CD4-positive, alpha-beta T cell treated with Interleukin-6 for 4 hours (primary cell): ENCODE data around the gene C11orf54.
A peak's percentile ranks its signal among the peaks of the same experiment; 100 is the strongest.

Experiments used
- DNase-seq: peaks from one replicate; pipeline ENCODE4 v3.0.0-alpha.2; 2020; ENCODE audit warnings: mixed read lengths

The C11orf54 gene

DNA sequence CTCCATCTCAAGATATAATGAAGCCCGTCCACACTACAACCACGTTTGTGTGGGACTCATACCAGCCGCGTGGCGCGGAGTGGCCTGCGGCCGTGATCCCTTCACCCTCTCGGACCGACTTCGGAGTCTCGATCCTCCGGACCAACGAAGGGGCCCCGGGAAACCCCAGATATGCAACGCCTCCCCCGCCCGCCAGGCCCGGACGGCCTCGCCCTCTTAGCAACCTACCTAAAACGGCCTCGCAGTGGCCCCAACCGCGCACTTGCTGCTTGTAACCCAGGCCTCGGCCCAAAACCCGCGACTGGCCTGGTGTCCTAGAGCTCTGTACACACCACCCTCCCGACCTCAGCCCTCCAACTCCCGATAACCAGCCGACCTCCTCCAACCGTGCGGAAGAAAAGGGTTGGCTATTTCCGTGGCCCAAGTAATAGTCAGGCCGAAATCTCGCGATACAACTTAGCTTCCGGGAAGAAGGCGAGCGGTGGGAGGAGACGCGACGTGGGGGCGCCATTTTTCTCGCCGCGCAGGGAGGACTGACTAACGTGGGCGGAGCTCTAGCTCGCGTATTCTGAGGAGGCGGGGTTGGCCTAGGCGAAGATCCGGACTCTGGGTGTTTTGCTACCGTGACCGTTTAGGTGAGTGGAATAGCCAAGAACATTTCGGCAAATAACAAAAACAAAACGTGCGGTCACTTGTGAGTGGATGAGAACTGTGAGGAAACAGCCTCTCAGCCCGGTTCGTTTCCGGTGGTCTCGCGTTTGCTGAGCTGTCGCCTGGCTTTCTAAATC, at the start of gene C11orf54, which contains the start of gene TAF1D:
Gene C11orf54, plus strand, starts transcription at position 579 of the 788 bp plus-strand sequence. CDS start 5,722 bp downstream, outside the sequence.
Gene TAF1D, minus strand, starts transcription at position 402 of the 788 bp plus-strand sequence. CDS start 2,191 bp downstream, outside the sequence.
- peak; percentile 97 for DNase-seq

GRCh38 chr11:93694109-93694508, 47.4 kb upstream of the C11orf54 start:
- no peak for DNase-seq

GRCh38 chr11:93694557-93694956, 46.9 kb upstream of the C11orf54 start:
- no peak for DNase-seq

DNA sequence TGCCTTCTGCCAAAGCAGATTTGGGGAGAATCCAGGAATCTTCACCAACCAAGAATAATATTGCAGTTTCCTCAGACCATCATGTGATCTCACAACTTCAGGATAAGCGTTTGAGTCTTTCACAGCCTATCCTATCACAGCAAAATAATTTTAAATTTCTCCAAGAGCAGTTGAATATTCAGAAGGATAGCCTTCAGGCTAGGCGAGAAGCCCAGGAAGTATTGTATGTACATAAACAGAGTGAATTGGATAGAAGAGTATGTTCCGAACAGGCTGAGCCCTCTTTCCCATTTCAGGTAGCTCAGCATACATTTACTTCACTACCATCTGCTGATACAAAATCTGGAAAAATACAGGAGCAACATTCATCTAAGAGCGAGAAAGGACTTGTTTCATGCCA, 43.9 kb upstream of the C11orf54 start:
- DNase-seq, result no peak

- no peak for DNase-seq
These were observed 40.6 kb upstream of the C11orf54 start for GRCh38 chr11:93700830-93701229.

- no peak for DNase-seq
These were observed 37.2 kb upstream of the C11orf54 start for GRCh38 chr11:93704237-93704636.

- DNase-seq, result no peak
These were observed 31.2 kb upstream of the C11orf54 start for GRCh38 chr11:93710239-93710638.

GRCh38 chr11:93712678-93713077, 28.8 kb upstream of the C11orf54 start:
- no peak for DNase-seq

- DNase-seq, result no peak
These were observed 25.6 kb upstream of the C11orf54 start for GRCh38 chr11:93715797-93716396.

GRCh38 chr11:93717501-93717900, 24.0 kb upstream of the C11orf54 start:
- no peak for DNase-seq

DNA sequence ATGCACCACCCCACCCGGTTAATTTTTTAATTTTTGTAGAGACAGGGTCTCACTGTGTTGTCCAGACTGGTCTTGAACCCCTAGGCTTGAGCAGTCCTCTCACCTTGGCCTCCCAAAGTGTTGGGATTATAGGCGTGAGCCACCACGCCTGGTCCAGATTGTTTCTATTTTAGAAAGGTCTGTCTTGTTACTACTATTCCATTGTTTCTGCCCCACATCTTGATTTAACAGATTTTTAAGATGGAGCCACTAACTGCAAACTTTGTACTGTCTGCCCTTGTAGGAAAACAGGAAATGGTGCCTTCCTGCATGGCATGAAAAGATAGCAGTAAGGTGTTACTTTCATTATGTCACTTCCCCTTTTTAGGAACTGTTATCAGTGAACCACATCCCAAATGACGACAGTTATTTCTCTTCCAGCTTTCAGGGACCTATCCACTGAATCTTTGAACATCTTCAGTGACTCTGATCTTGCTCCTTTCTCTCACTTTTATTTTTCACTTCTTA, 23.4 kb upstream of the C11orf54 start:
- no peak for DNase-seq

DNA sequence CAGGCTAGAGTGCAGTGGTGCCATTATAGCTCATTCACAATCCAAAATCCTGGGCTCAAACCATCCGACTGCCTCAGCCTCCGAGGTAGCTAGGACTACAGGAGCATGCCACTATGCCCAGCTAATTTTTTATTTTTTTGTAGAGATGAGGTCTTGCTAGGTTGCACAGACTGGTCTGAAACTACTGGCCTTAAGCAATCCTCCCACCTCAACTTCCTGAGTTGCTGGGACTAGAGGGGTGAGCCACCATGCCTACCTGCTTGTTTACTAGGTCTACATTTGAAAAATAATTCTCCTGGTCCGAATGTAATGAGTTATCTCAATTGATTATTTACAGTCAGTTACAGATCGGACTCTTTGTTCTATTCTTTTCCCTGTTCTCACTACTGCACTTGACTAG, 22.2 kb upstream of the C11orf54 start:
- DNase-seq, result no peak

- no peak for DNase-seq
These were observed 20.9 kb upstream of the C11orf54 start for GRCh38 chr11:93720522-93720921.

GRCh38 chr11:93724089-93724488, 17.4 kb upstream of the C11orf54 start:
- no peak for DNase-seq

GRCh38 chr11:93727985-93728791, 13.3 kb upstream of the C11orf54 start:
- no peak for DNase-seq

DNA sequence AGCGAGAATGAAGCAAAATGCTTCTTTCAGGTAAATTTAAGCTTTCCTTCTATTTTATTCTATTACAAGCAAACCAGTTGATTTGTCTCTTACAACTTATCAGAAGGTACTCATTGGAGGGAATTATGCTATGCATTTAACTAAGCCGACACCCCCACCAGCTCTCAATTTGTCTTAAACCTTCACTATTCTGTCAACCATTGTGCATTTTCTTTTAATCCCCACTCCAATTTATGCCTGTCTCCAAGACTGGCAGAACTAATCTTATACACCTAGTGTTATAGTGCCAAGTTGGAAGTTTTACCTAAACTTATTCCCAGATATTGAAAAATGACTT, 12.7 kb upstream of the C11orf54 start:
- no peak for DNase-seq

DNA sequence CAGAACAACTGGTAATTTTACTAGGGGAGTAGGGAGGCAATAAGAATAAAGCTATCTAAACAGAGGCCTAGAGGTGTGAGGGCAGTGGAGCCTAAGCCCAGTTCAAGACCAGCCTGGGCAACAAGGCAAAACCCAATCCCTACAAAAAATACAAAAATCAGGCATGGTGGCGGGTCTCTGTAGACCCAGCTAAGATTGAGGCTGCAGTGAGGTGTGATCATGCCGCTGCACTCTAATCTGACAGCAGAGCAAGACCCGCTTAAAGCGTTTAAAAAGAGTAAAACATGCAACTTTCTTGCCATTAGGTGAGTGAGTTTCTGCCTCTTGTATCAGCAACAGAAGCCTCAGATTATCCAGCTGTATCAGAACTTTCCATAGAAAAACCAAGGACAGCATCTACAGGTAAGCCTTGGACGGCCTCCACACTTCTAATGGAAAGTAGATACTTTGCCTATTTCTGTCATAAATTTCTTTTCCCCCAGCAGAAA, 12.3 kb upstream of the C11orf54 start:
- no peak for DNase-seq

- no peak for DNase-seq
These were observed 11.1 kb upstream of the C11orf54 start for GRCh38 chr11:93730108-93731107.

- no peak for DNase-seq
These were observed 9.1 kb upstream of the C11orf54 start for GRCh38 chr11:93732237-93732892.

DNA sequence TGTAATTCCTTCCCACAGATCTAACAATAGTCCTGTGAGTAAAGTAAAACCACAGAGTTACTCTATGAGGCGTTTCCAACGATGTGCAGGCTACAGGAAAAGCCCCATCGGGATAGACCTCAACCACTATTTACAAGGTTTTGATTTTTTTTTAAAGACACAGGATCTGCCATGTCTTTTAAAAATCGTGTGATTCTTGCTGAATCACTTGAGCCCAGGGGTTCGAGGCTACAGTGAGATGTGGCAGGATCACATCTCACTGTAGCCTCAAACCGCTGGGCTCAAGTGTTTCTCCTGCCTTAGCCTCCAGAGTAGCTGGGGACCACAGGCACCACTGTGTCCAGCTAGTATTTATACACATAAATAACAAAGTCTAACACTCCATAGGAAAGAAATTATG, 8.0 kb upstream of the C11orf54 start:
- DNase-seq, result no peak
